SU-DHL-6 (cell line): ENCODE data around the gene EPHA6.

Experiments used
- H2AFZ ChIP-seq: fragments of 200-600 bp; sonication (generic); 2 replicates; pipeline ENCODE4 v1.6.1; 2014; ENCODE audit warnings: low read depth, mild to moderate bottlenecking, moderate library complexity, mixed read lengths, antibody characterized with exemption, low read length; ENCODE audit not compliant: severe bottlenecking
- H3F3A ChIP-seq: fragments of 200-600 bp; shearing (Covaris generic); 2 replicates; pipeline ENCODE4 v1.6.0; 2016; ENCODE audit warnings: antibody characterized with exemption, mild to moderate bottlenecking; ENCODE audit not compliant: insufficient read depth
- H3K27ac ChIP-seq: fragments of 200-600 bp; sonication (generic); 2 replicates; pipeline ENCODE4 v1.5.1; 2016; ENCODE audit warnings: low read depth, mild to moderate bottlenecking, low read length, moderate library complexity, mixed read lengths
- H3K27me3 ChIP-seq: fragments of 200-600 bp; sonication (generic), shearing (Covaris generic); 2 replicates; pipeline ENCODE4 v1.6.0; 2014; ENCODE audit warnings: mild to moderate bottlenecking, low read length
- H3K36me3 ChIP-seq: fragments of 200-600 bp; sonication (generic); 2 replicates; pipeline ENCODE4 v1.6.1; 2014; ENCODE audit warnings: mild to moderate bottlenecking, low read length, mixed read lengths
- H3K4me2 ChIP-seq: fragments of 300-600, 200-600 bp; shearing (Covaris generic), sonication (generic); 2 replicates; pipeline ENCODE4 v1.6.0; 2014; ENCODE audit warnings: low read length, low read depth, mild to moderate bottlenecking; ENCODE audit not compliant: poor library complexity, severe bottlenecking
- H3K4me3 ChIP-seq: fragments of 200-600 bp; sonication (generic); 2 replicates; pipeline ENCODE4 v1.5.1; 2014; ENCODE audit warnings: antibody characterized with exemption, low read length, mild to moderate bottlenecking, mixed read lengths; ENCODE audit not compliant: insufficient read depth, poor library complexity, severe bottlenecking
- H3K79me2 ChIP-seq: fragments of 200-600 bp; sonication (generic); 2 replicates; pipeline ENCODE4 v1.6.1; 2014; ENCODE audit warnings: mild to moderate bottlenecking, low read length, moderate library complexity; ENCODE audit not compliant: insufficient read depth
- H3K9ac ChIP-seq: fragments of 200-600 bp; sonication (generic); 2 replicates; pipeline ENCODE4 v1.7.0; 2014; ENCODE audit warnings: mild to moderate bottlenecking, low read length
- H3K9me2 ChIP-seq: fragments of 200-600 bp; sonication (generic); replicated peaks from 2 replicates; pipeline ENCODE4 v1.6.1; 2014; ENCODE audit warnings: low read length; ENCODE audit not compliant: insufficient read depth
- H3K9me3 ChIP-seq: fragments of 200-600 bp; sonication (generic); 2 replicates; pipeline ENCODE4 v1.6.1; 2014; ENCODE audit warnings: low read length, mixed read lengths; ENCODE audit not compliant: insufficient read depth
- H4K20me1 ChIP-seq: fragments of 200-600 bp; sonication (generic); 2 replicates; pipeline ENCODE4 v1.6.1; 2014; ENCODE audit warnings: low read depth, mild to moderate bottlenecking, antibody characterized with exemption, low read length, moderate library complexity, mixed read lengths
- CTCF ChIP-seq: fragments of 200-600 bp; sonication (generic); IDR thresholded peaks from one replicate; pipeline ENCODE4 v1.5.1; 2017; ENCODE audit warnings: antibody characterized with exemption, mild to moderate bottlenecking, low read length, moderate library complexity; ENCODE audit not compliant: insufficient read depth, poor library complexity, severe bottlenecking
- EZH2phosphoT487 ChIP-seq: fragments of 200-600 bp; sonication (generic), shearing (Covaris generic); conservative IDR thresholded peaks from 2 replicates; pipeline ENCODE4 v1.6.1; 2018; ENCODE audit warnings: mild to moderate bottlenecking, antibody characterized with exemption, low read length, moderate library complexity, mixed read lengths

The EPHA6 gene

GRCh38 chr3:97550408-97550807, 736.0 kb downstream of the EPHA6 start:
- Histone ChIP-seq H2AFZ (no peak overlapping the region), H3K4me3 (no peak overlapping the region), H3K4me2 (no peak overlapping the region), H3K9ac (no peak overlapping the region), H3K27ac (no peak overlapping the region), H3F3A (no peaks in the 10 kb centered on the region), H3K79me2 (no peaks in the 10 kb centered on the region), H3K27me3 (no peaks in the 10 kb centered on the region), H4K20me1 (no peaks in the 10 kb centered on the region), H3K9me2 (no peaks in the 10 kb centered on the region), H3K9me3 (no peaks in the 10 kb centered on the region), H3K36me3 (no peaks in the 10 kb centered on the region)
- no peak for TF ChIP-seq CTCF
- TF ChIP-seq EZH2phosphoT487: no peak

GRCh38 chr3:97552186-97552585, 737.8 kb downstream of the EPHA6 start:
- Histone ChIP-seq H3F3A (no peaks in the 10 kb centered on the region), H4K20me1 (no peaks in the 10 kb centered on the region), H3K36me3 (no peaks in the 10 kb centered on the region), H3K27me3 (no peaks in the 10 kb centered on the region), H3K4me3 (no peak overlapping the region), H3K79me2 (no peaks in the 10 kb centered on the region), H3K9me2 (no peaks in the 10 kb centered on the region), H3K9ac (no peak overlapping the region), H3K27ac (no peak overlapping the region), H3K9me3 (0 out of 2 replicates have a peak, but pooled peaks cover 4% of the 10 kb centered on the region), H2AFZ (no peak overlapping the region), H3K4me2 (no peak overlapping the region)
- TF ChIP-seq CTCF (no peak), EZH2phosphoT487 (no peak)

GRCh38 chr3:97575742-97576141, 761.3 kb downstream of the EPHA6 start:
- Histone ChIP-seq H3K4me2 (no peak overlapping the region), H3K27ac (no peak overlapping the region), H3K9me3 (no peaks in the 10 kb centered on the region), H3F3A (no peaks in the 10 kb centered on the region), H3K4me3 (no peak overlapping the region), H3K36me3 (no peaks in the 10 kb centered on the region), H2AFZ (no peak overlapping the region), H4K20me1 (no peaks in the 10 kb centered on the region), H3K9me2 (no peaks in the 10 kb centered on the region), H3K79me2 (no peaks in the 10 kb centered on the region), H3K9ac (no peak overlapping the region), H3K27me3 (no peaks in the 10 kb centered on the region)
- TF ChIP-seq CTCF (no peak), EZH2phosphoT487 (no peak)

GRCh38 chr3:97576221-97576620, 761.8 kb downstream of the EPHA6 start:
- Histone ChIP-seq H3K4me3 (no peak overlapping the region), H3K4me2 (no peak overlapping the region), H2AFZ (no peak overlapping the region), H3K36me3 (no peaks in the 10 kb centered on the region), H3K27me3 (no peaks in the 10 kb centered on the region), H3K9me3 (no peaks in the 10 kb centered on the region), H3K9me2 (no peaks in the 10 kb centered on the region), H4K20me1 (no peaks in the 10 kb centered on the region), H3K9ac (no peak overlapping the region), H3K79me2 (no peaks in the 10 kb centered on the region), H3K27ac (no peak overlapping the region), H3F3A (no peaks in the 10 kb centered on the region)
- no peak for TF ChIP-seq CTCF
- no peak for TF ChIP-seq EZH2phosphoT487
